ENCODE data around the gene SMIM12.
A peak's percentile ranks its signal among the peaks of the same experiment; 100 is the strongest.

The SMIM12 gene

GRCh38 chr1:34865981-34866761 is 6.6 kb upstream of the SMIM12 start:
- no peaks in the 10 kb centered on the region for H3K9me3 ChIP-seq (ENCODE audit: control insufficient read depth in 5 of 5, low read length in 5 of 5)
- peak overlapping the region in 4 of 5 donors; percentile 66 to 85 (median 72) for H3K9ac ChIP-seq (ENCODE audit: low read length in 5 of 5)
- no peaks in the 10 kb centered on the region for H3K36me3 ChIP-seq (ENCODE audit: control insufficient read depth in 5 of 5, insufficient read depth in 5 of 5, low read length in 5 of 5)
- H3K27me3 ChIP-seq (ENCODE audit: control insufficient read depth in 5 of 5, insufficient read depth in 4 of 5, low read length in 5 of 5), result peaks cover 0 to 10% (median 2%) of the 10 kb centered on the region in 5 donors
- peaks cover 1 to 33% (median 17%) of the 10 kb centered on the region in 5 donors for H3K4me1 ChIP-seq (ENCODE audit: control insufficient read depth in 5 of 5, insufficient read depth in 5 of 5, low read length in 5 of 5)
- no peak overlapping the region for H3K27ac ChIP-seq (ENCODE audit: low read depth, low read length)
- peak overlapping the region in 4 of 5 donors; percentile 71 to 81 (median 74) for H3K4me3 ChIP-seq (ENCODE audit: low read depth in 1 of 5, low read length in 5 of 5)

GRCh38 chr1:34865573-34865972 is 6.0 kb upstream of the SMIM12 start:
- Histone ChIP-seq H3K36me3 (ENCODE audit: control insufficient read depth in 5 of 5, insufficient read depth in 5 of 5, low read length in 5 of 5) (no peaks in the 10 kb centered on the region), H3K4me3 (ENCODE audit: low read depth in 1 of 5, low read length in 5 of 5) (peak overlapping the region in 4 of 5 donors; percentile 71 to 81 (median 74)), H3K4me1 (ENCODE audit: control insufficient read depth in 5 of 5, insufficient read depth in 5 of 5, low read length in 5 of 5) (peaks cover 1 to 33% (median 17%) of the 10 kb centered on the region in 5 donors), H3K27me3 (ENCODE audit: control insufficient read depth in 5 of 5, insufficient read depth in 4 of 5, low read length in 5 of 5) (peaks cover 0 to 7% (median 0%) of the 10 kb centered on the region in 5 donors), H3K27ac (ENCODE audit: low read depth, low read length) (no peak overlapping the region), H3K9ac (ENCODE audit: low read length in 5 of 5) (peak overlapping the region in 4 of 5 donors; percentile 66 to 85 (median 72)), H3K9me3 (ENCODE audit: control insufficient read depth in 5 of 5, low read length in 5 of 5) (no peaks in the 10 kb centered on the region)

- Histone ChIP-seq H3K36me3 (ENCODE audit: control insufficient read depth in 5 of 5, insufficient read depth in 5 of 5, low read length in 5 of 5) (no peaks in the 10 kb centered on the region), H3K9me3 (ENCODE audit: control insufficient read depth in 5 of 5, low read length in 5 of 5) (no peaks in the 10 kb centered on the region), H3K27ac (ENCODE audit: low read depth, low read length) (no peak overlapping the region), H3K9ac (ENCODE audit: low read length in 5 of 5) (no peak overlapping the region), H3K4me3 (ENCODE audit: low read depth in 1 of 5, low read length in 5 of 5) (no peak overlapping the region), H3K4me1 (ENCODE audit: control insufficient read depth in 5 of 5, insufficient read depth in 5 of 5, low read length in 5 of 5) (peaks cover 1 to 36% (median 23%) of the 10 kb centered on the region in 5 donors), H3K27me3 (ENCODE audit: control insufficient read depth in 5 of 5, insufficient read depth in 4 of 5, low read length in 5 of 5) (peaks cover 0 to 3% (median 0%) of the 10 kb centered on the region in 5 donors)
Measured at GRCh38 chr1:34864759-34865158, 5.2 kb upstream of the SMIM12 start.

DNA sequence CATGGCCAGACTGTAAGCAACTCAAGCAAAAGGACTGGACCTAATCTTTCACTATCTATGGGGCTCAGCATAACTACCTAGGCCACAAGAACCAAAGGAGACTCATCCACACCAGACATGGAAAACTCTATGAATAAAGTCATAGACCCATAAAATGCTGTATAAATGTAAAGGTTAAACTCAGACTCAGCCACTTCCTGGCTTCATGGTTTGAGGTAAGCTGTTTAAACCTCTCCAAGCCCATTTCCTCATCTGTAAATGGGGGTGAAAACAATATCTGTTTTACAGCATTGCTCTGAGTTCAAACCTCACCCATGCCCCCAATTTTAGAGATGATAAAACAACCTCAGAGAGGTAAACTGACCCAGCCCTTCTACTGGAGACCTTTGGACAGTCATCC is 4.0 kb upstream of the SMIM12 start:
- Histone ChIP-seq H3K4me1 (ENCODE audit: control insufficient read depth in 5 of 5, insufficient read depth in 5 of 5, low read length in 5 of 5) (peaks cover 4 to 45% (median 31%) of the 10 kb centered on the region in 5 donors), H3K27ac (ENCODE audit: low read depth, low read length) (no peak overlapping the region), H3K4me3 (ENCODE audit: low read depth in 1 of 5, low read length in 5 of 5) (no peak overlapping the region)

DNA sequence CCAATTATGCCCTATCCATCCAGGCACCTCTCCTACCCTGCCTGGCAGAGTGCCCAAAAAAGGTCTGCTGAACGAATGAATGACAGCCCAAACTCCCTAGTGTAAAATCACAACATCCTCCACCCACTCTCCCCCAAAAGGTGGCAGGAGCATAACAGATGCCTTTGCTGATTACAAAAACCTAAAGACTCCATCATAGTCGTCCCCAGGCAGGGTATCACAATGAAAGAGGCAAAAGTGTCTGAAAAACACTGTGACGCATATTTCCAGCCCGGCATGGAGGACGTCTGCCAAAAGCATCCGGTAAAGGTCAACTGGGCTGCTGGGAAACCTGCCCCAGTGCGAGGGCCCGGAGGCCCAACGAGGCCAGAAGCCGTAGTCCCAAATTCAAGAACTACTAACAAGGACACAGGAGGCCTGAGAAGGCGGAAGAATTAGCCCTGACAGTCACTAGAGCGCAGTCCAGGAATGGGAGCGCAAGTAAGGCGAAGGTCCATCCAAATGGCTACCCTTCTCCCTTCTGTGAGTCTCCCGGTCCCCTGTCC is 576 bp downstream of the SMIM12 start:
- H3K27ac ChIP-seq (ENCODE audit: low read depth, low read length), result peak overlapping the region; percentile 95
- no peaks in the 10 kb centered on the region for H3K27me3 ChIP-seq (ENCODE audit: control insufficient read depth in 5 of 5, insufficient read depth in 4 of 5, low read length in 5 of 5)
- peak overlapping the region; percentile 91 to 100 (median 100) for H3K4me3 ChIP-seq (ENCODE audit: low read depth in 1 of 5, low read length in 5 of 5)
- H3K36me3 ChIP-seq (ENCODE audit: control insufficient read depth in 5 of 5, insufficient read depth in 5 of 5, low read length in 5 of 5), result peaks cover 7 to 20% (median 19%) of the 10 kb centered on the region in 5 donors
- peak overlapping the region; percentile 87 to 100 (median 100) for H3K9ac ChIP-seq (ENCODE audit: low read length in 5 of 5)
- peaks cover 8 to 28% (median 25%) of the 10 kb centered on the region in 5 donors for H3K4me1 ChIP-seq (ENCODE audit: control insufficient read depth in 5 of 5, insufficient read depth in 5 of 5, low read length in 5 of 5)
- no peaks in the 10 kb centered on the region for H3K9me3 ChIP-seq (ENCODE audit: control insufficient read depth in 5 of 5, low read length in 5 of 5)

More for the DNA sequence above, 4.0 kb upstream of the SMIM12 start:
- Histone ChIP-seq H3K9me3 (ENCODE audit: control insufficient read depth in 5 of 5, low read length in 5 of 5) (no peaks in the 10 kb centered on the region), H3K36me3 (ENCODE audit: control insufficient read depth in 5 of 5, insufficient read depth in 5 of 5, low read length in 5 of 5) (no peaks in the 10 kb centered on the region), H3K9ac (ENCODE audit: low read length in 5 of 5) (no peak overlapping the region), H3K27me3 (ENCODE audit: control insufficient read depth in 5 of 5, insufficient read depth in 4 of 5, low read length in 5 of 5) (no peaks in the 10 kb centered on the region)

DNA sequence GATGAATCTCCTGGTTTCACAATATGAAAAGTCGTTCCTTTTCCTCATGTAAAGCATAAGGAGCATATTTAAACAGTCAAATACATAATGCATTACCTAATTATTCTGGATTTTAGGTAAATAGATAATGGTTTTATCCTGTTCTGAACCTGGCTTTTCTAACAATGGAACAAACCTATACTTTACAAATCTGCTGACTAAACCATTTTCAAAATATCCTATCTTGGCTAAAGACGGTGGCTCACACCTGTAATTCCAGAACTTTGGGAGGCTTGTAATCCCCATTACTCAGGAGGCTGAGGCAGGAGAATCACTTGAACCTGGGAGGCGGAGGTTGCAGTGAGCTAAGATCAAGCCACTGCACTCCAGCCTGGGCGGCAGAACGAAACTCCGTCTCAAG is 2.9 kb downstream of the SMIM12 start:
- no peak overlapping the region for H3K4me3 ChIP-seq (ENCODE audit: low read depth in 1 of 5, low read length in 5 of 5)
- no peak overlapping the region for H3K27ac ChIP-seq (ENCODE audit: low read depth, low read length)
- H3K36me3 ChIP-seq (ENCODE audit: control insufficient read depth in 5 of 5, insufficient read depth in 5 of 5, low read length in 5 of 5), result peaks cover 7 to 32% (median 20%) of the 10 kb centered on the region in 5 donors
- no peak overlapping the region for H3K9ac ChIP-seq (ENCODE audit: low read length in 5 of 5)
- peaks cover 10 to 41% (median 30%) of the 10 kb centered on the region in 5 donors for H3K4me1 ChIP-seq (ENCODE audit: control insufficient read depth in 5 of 5, insufficient read depth in 5 of 5, low read length in 5 of 5)
- H3K27me3 ChIP-seq (ENCODE audit: control insufficient read depth in 5 of 5, insufficient read depth in 4 of 5, low read length in 5 of 5), result no peaks in the 10 kb centered on the region
- H3K9me3 ChIP-seq (ENCODE audit: control insufficient read depth in 5 of 5, low read length in 5 of 5), result no peaks in the 10 kb centered on the region

DNA sequence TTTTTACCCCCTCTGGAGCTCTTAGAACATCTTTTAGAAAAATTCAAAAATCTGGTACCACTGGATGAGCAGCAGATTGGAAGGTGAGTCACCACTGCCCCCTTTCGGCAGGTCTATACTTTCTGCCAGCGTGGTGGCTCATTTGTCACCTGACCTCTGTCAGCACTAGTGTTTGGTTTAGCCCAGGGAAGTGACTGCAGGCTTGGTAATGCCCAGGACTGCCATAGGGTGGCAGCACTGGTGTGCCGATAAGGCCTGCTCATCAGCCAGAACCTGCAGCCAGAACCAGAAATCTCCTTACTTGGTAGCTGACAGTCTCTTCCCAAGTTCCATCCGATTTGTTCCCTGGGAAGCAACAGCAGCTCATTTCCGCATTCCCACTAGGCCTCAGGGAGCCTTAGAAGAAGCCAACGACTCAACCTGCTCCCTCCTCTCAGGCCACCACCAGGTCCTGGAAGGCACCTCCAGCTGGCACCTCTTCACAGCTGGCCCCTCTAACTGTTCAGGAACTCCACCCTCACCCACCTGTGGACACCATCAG is 6.8 kb downstream of the SMIM12 start:
- no peaks in the 10 kb centered on the region for H3K9me3 ChIP-seq (ENCODE audit: control insufficient read depth in 5 of 5, low read length in 5 of 5)
- H3K9ac ChIP-seq (ENCODE audit: low read length in 5 of 5), result peak overlapping the region in 1 of 5 donors; percentile 20
- no peaks in the 10 kb centered on the region for H3K27me3 ChIP-seq (ENCODE audit: control insufficient read depth in 5 of 5, insufficient read depth in 4 of 5, low read length in 5 of 5)
- peaks cover 11 to 48% (median 31%) of the 10 kb centered on the region in 5 donors for H3K36me3 ChIP-seq (ENCODE audit: control insufficient read depth in 5 of 5, insufficient read depth in 5 of 5, low read length in 5 of 5)
- no peak overlapping the region for H3K27ac ChIP-seq (ENCODE audit: low read depth, low read length)
- H3K4me3 ChIP-seq (ENCODE audit: low read depth in 1 of 5, low read length in 5 of 5), result no peak overlapping the region
- H3K4me1 ChIP-seq (ENCODE audit: control insufficient read depth in 5 of 5, insufficient read depth in 5 of 5, low read length in 5 of 5), result peaks cover 13 to 44% (median 18%) of the 10 kb centered on the region in 5 donors

- peak overlapping the region in 4 of 5 donors; percentile 8 to 66 (median 20) for H3K9ac ChIP-seq (ENCODE audit: low read length in 5 of 5)
- peaks cover 11 to 51% (median 36%) of the 10 kb centered on the region in 5 donors for H3K36me3 ChIP-seq (ENCODE audit: control insufficient read depth in 5 of 5, insufficient read depth in 5 of 5, low read length in 5 of 5)
Measured at GRCh38 chr1:34851431-34852105, 8.0 kb downstream of the SMIM12 start.

GRCh38 chr1:34850382-34850781 is 9.2 kb downstream of the SMIM12 start:
- H3K27ac ChIP-seq (ENCODE audit: low read depth, low read length), result peak overlapping the region; percentile 44
- H3K36me3 ChIP-seq (ENCODE audit: control insufficient read depth in 5 of 5, insufficient read depth in 5 of 5, low read length in 5 of 5), result peaks cover 11 to 45% (median 29%) of the 10 kb centered on the region in 5 donors
- no peak overlapping the region for H3K4me3 ChIP-seq (ENCODE audit: low read depth in 1 of 5, low read length in 5 of 5)
- H3K9me3 ChIP-seq (ENCODE audit: control insufficient read depth in 5 of 5, low read length in 5 of 5), result no peaks in the 10 kb centered on the region
- peaks cover 14 to 56% (median 16%) of the 10 kb centered on the region in 5 donors for H3K4me1 ChIP-seq (ENCODE audit: control insufficient read depth in 5 of 5, insufficient read depth in 5 of 5, low read length in 5 of 5)
- no peaks in the 10 kb centered on the region for H3K27me3 ChIP-seq (ENCODE audit: control insufficient read depth in 5 of 5, insufficient read depth in 4 of 5, low read length in 5 of 5)
- H3K9ac ChIP-seq (ENCODE audit: low read length in 5 of 5), result peak overlapping the region in 1 of 5 donors; percentile 1

More at GRCh38 chr1:34851431-34852105, 8.0 kb downstream of the SMIM12 start:
- H3K9me3 ChIP-seq (ENCODE audit: control insufficient read depth in 5 of 5, low read length in 5 of 5), result no peaks in the 10 kb centered on the region
- peak overlapping the region in 2 of 5 donors; percentile 22 to 31 for H3K4me3 ChIP-seq (ENCODE audit: low read depth in 1 of 5, low read length in 5 of 5)
- peaks cover 14 to 50% (median 16%) of the 10 kb centered on the region in 5 donors for H3K4me1 ChIP-seq (ENCODE audit: control insufficient read depth in 5 of 5, insufficient read depth in 5 of 5, low read length in 5 of 5)
- peak overlapping the region; percentile 44 for H3K27ac ChIP-seq (ENCODE audit: low read depth, low read length)
- H3K27me3 ChIP-seq (ENCODE audit: control insufficient read depth in 5 of 5, insufficient read depth in 4 of 5, low read length in 5 of 5), result no peaks in the 10 kb centered on the region

Measured in subcutaneous abdominal adipose tissue (tissue), 5 donors.